Kidney epithelial cell (primary cell): ENCODE results near the gene APC2. TPM values are rescaled to one million over a fixed set of nuclear protein-coding genes. Genes with fewer than 3 reads are reported as not detected.

ENCODE experiments used
- DNase-seq: peaks from one replicate; pipeline ENCODE4 v3.0.0-alpha.2; 2010; ENCODE audit warnings: low read depth
- H3K27me3 ChIP-seq: 2 replicates; pipeline ENCODE4 v1.6.0; 2011; ENCODE audit warnings: low read length; ENCODE audit not compliant: control insufficient read depth, insufficient read depth
- H3K36me3 ChIP-seq: 2 replicates; pipeline ENCODE4 v1.5.1; 2011; ENCODE audit warnings: low read length; ENCODE audit not compliant: control insufficient read depth, insufficient read depth
- H3K4me3 ChIP-seq: 2 replicates; pipeline ENCODE4 v1.5.1; 2011; ENCODE audit warnings: low read depth, mild to moderate bottlenecking, control low read depth, low read length
- CTCF ChIP-seq: IDR thresholded peaks from 2 replicates; pipeline ENCODE4 v1.5.1; 2011; ENCODE audit warnings: mild to moderate bottlenecking, moderate library complexity, low read length, control low read depth, inconsistent platforms; ENCODE audit not compliant: insufficient read depth, poor library complexity, severe bottlenecking
- total RNA-seq: library from RNA; depleted of rRNA; stranded (reverse); fragments of >200 nt; gene quantifications from 2 replicates; pipeline ENCODE4 v1.2.3, GENCODE V29; 2015

The APC2 gene
- total RNA-seq = not detected in 2 replicates

- no peak for DNase-seq
- no peak for TF ChIP-seq CTCF
- no peaks in the 10 kb centered on the region for H3K36me3 ChIP-seq
- H3K4me3 ChIP-seq = no peak within 1 kb of the TSS
- peaks cover 86% of the 10 kb centered on the region for H3K27me3 ChIP-seq
Observed at GRCh38 chr19:1449467-1450442, at the start of gene APC2. APC2 (plus strand) TSS chr19:1450121; CDS start chr19:1453002, 2,881 bp downstream.

GRCh38 chr19:1400281-1401137, 49.4 kb upstream of the APC2 start:
- Histone ChIP-seq H3K36me3 (no peaks in the 10 kb centered on the region), H3K27me3 (no peaks in the 10 kb centered on the region), H3K4me3 (peak overlapping the region; percentile 64)
- no peak for TF ChIP-seq CTCF
- DNase-seq = no peak

DNA sequence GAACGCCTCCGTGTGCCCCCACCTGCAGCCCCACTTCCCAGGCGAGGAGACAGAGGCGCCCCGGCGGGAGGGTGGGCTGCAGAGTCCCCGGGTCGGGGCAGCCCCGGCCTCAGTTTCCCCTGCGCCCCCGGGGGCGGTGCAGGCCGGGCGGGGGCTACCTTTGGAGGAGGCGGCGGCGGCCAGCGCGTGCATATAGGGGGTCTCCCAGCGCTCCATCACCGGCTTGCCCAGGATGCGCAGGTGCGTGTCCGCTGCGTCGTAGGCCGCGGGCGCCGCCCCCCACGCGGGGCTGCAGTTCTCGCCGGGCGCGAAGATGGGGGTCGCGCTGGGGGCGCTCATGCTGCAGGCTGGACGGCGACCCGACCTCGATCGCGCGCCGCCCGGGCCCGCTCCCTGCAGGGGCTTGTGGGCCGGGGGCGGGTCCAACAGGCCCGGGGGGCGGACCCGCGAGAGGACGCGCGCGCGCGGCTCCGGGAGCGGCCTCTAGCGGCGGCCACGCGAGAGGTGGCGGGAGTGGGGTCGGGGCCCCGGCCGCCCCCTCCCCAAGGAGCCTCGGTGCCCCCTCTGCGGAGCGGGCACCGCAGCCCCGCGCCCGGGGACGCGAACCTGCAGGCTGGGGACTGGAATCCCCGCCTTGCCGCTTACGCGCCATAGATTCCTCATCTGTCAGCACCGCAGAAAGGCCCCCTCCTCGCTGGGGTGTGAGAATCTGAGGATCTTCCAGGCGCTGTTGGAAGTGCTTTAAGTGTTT, 48.6 kb upstream of the APC2 start, which contains the start of gene GAMT:
GAMT (minus strand) TSS at position 405 of the 751 bp plus-strand sequence; CDS start at position 339, 66 bp downstream.
- TF ChIP-seq CTCF = peak; percentile 7
- peak within 1 kb of the TSS; percentile 64 for H3K4me3 ChIP-seq
- no peaks in the 10 kb centered on the region for H3K27me3 ChIP-seq
- no peaks in the 10 kb centered on the region for H3K36me3 ChIP-seq
- DNase-seq = no peak

DNA sequence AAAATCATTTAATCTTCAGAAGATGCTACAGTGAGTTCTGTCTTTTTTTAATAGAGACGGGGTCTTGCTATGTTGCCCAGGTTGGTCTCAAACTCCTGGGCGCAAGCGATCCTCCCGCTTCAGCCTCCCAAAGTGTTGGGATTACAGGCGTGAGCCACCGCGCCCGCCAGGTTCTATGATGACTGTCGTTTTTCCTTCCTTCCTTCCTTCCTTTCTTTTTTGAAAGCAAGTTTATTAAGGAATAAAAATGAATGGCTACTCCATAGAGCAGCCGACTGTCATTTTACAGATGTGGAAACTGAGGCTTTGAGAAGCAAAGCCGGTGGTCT, 48.1 kb upstream of the APC2 start:
- Histone ChIP-seq H3K27me3 (no peaks in the 10 kb centered on the region), H3K4me3 (peak overlapping the region; percentile 64), H3K36me3 (no peaks in the 10 kb centered on the region)
- no peak for DNase-seq
- no peak for TF ChIP-seq CTCF

DNA sequence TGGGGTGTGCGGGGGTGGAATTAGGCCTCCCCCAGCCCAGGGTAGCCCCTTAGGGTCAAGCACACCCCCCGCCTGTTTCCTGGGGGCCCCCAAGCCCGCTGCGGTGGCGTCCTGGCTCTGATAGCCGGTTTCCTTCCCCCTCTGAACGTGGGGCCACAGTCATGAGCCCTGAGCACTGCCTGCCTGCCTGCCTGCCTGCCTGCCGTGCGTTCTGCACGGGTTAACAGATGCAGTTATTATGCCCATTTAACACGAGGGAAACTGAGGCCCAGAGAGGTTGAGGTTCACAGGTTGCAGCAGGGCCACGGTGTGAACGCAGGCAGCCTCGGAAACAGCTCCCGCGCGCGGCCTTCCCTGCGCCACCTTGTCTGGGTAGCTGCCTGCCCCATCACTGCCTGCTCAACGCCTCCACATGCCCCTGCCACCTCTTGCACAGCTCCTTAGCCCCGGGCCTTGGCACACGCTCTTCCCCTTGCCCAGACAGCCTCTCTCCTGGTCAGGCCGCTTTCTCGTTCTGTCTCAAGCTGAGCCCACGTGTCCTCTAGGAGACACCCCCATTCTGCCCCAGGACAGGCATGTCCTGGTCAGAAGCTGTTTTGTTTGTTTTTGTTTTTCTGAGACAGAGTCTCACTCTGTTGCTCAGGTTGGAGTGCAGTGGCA, 47.4 kb upstream of the APC2 start:
- no peaks in the 10 kb centered on the region for H3K27me3 ChIP-seq
- no peaks in the 10 kb centered on the region for H3K36me3 ChIP-seq
- no peak for DNase-seq
- no peak for TF ChIP-seq CTCF
- no peak overlapping the region for H3K4me3 ChIP-seq
